SK-N-MC (cell line): Measurements from ENCODE around the gene CFAP161.
"Not testable (repeated sequence)": the region's sequence is repeated elsewhere in the genome, so short reads cannot be mapped to it uniquely, and the experiment has no call there.

Experiments used
- DNase-seq: peaks from one replicate; pipeline ENCODE4 v3.0.0-alpha.2; 2011; ENCODE audit warnings: low read depth, low spot score
- H3K27ac ChIP-seq: fragments of 200-600 bp; sonication (generic); 2 replicates; pipeline ENCODE4 v1.5.1; 2016; ENCODE audit warnings: mixed run types
- H3K36me3 ChIP-seq: fragments of 200-600 bp; sonication (generic); 2 replicates; pipeline ENCODE4 v1.6.1; 2017; ENCODE audit warnings: antibody characterized with exemption, low read length, mixed read lengths; ENCODE audit not compliant: insufficient read depth
- H3K4me3 ChIP-seq: fragments of 200-600 bp; sonication (generic); 2 replicates; pipeline ENCODE4 v1.5.1; 2016
- H3K9ac ChIP-seq: fragments of 200-600 bp; sonication (generic); 2 replicates; pipeline ENCODE4 v1.8.0; 2017; ENCODE audit warnings: mixed run types, mixed read lengths; ENCODE audit not compliant: insufficient read length
- H3K9me3 ChIP-seq: fragments of 200-600 bp; sonication (generic); 2 replicates; pipeline ENCODE4 v1.6.1; 2017; ENCODE audit warnings: low read depth, mild to moderate bottlenecking, antibody characterized with exemption, low read length, moderate library complexity, mixed read lengths
- EZH2 ChIP-seq: fragments of 200-600 bp; sonication (generic); IDR thresholded peaks from one replicate; pipeline ENCODE4 v1.6.1; 2017; ENCODE audit warnings: antibody characterized with exemption
- FOXP2 ChIP-seq: optimal IDR thresholded peaks from 2 replicates; pipeline ENCODE3; 2011; ENCODE audit warnings: mild to moderate bottlenecking, moderate library complexity; ENCODE audit not compliant: insufficient read depth; ENCODE audit errors: extremely low read length, control extremely low read depth
- POLR2AphosphoS5 ChIP-seq: IDR thresholded peaks from 2 replicates; pipeline ENCODE4 v1.6.1; 2012; ENCODE audit warnings: mild to moderate bottlenecking, low read depth, low read length, borderline replicate concordance

CFAP161 gene

DNA sequence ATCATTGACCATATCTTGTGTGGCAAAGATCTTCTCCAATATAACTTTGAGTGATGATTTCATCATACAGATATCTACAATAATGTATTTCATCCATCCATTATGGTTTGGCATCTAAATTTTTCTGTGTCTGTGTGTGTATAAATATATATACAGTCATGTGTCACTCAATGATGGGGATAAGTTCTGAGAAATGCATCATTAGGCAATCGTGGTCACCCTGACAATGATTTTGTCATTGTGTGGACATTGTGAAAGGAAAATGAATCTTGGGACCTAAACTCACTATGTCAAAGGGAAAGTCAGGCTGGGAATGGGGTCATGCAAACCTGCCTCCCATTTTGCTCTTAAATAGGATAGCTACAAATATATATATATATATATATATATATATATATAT lies 12.4 kb downstream of the CFAP161 start:
- Histone ChIP-seq H3K27ac (no peak overlapping the region), H3K36me3 (no peaks in the 10 kb centered on the region), H3K4me3 (no peak overlapping the region), H3K9ac (no peak overlapping the region), H3K9me3 (no peaks in the 10 kb centered on the region)
- no peak for TF ChIP-seq FOXP2
- TF ChIP-seq POLR2AphosphoS5: no peak
- no peak for TF ChIP-seq EZH2
- DNase-seq: no peak

GRCh38 chr15:81151389-81151788 lies 17.3 kb downstream of the CFAP161 start:
- Histone ChIP-seq H3K36me3 (no peaks in the 10 kb centered on the region), H3K9ac (no peak overlapping the region), H3K4me3 (no peak overlapping the region), H3K27ac (no peak overlapping the region), H3K9me3 (no peaks in the 10 kb centered on the region)
- DNase-seq: no peak
- TF ChIP-seq EZH2 (no peak), POLR2AphosphoS5 (no peak), FOXP2 (no peak)

DNA sequence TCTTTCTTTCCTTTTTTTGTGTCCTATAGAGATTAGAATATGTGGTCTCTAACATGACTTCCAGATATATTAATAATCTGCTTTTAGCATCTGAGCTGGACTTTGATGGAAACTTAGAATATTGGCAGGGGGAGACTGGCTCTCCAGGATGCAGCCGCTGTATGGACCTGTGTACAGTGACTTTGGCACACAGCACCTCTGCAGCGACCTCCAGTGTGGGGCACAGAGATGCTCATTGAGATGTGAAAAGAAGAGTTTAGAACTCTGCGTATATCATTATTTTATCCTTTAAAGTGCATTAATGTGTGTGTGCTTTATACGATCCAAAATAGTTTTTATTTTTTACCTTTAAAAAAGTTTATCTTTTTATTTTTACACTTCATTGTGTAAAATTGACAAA lies 18.3 kb downstream of the CFAP161 start:
- no peak for DNase-seq
- Histone ChIP-seq H3K9me3 (no peaks in the 10 kb centered on the region), H3K36me3 (no peaks in the 10 kb centered on the region), H3K9ac (no peak overlapping the region), H3K27ac (no peak overlapping the region), H3K4me3 (no peak overlapping the region)
- no peak for TF ChIP-seq FOXP2

GRCh38 chr15:81152799-81153198 lies 18.7 kb downstream of the CFAP161 start:
- H3K4me3 ChIP-seq: no peak overlapping the region
- H3K9ac ChIP-seq: no peak overlapping the region
- H3K27ac ChIP-seq: no peak overlapping the region
- DNase-seq: no peak
- H3K9me3 ChIP-seq: no peaks in the 10 kb centered on the region
- TF ChIP-seq EZH2: no peak
- no peak for TF ChIP-seq POLR2AphosphoS5
- no peak for TF ChIP-seq FOXP2
- no peaks in the 10 kb centered on the region for H3K36me3 ChIP-seq

- Histone ChIP-seq H3K4me3 (no peak overlapping the region), H3K36me3 (no peaks in the 10 kb centered on the region), H3K27ac (no peak overlapping the region), H3K9me3 (no peaks in the 10 kb centered on the region), H3K9ac (no peak overlapping the region)
- TF ChIP-seq FOXP2 (no peak), EZH2 (no peak), POLR2AphosphoS5 (no peak)
- DNase-seq: no peak
Observed at GRCh38 chr15:81155375-81156218, 21.5 kb downstream of the CFAP161 start.

GRCh38 chr15:81156324-81156723 lies 22.3 kb downstream of the CFAP161 start:
- Histone ChIP-seq H3K36me3 (no peaks in the 10 kb centered on the region), H3K27ac (no peak overlapping the region), H3K9ac (no peak overlapping the region), H3K9me3 (no peaks in the 10 kb centered on the region), H3K4me3 (no peak overlapping the region)
- DNase-seq: no peak
- TF ChIP-seq POLR2AphosphoS5 (no peak), FOXP2 (no peak), EZH2 (no peak)

DNA sequence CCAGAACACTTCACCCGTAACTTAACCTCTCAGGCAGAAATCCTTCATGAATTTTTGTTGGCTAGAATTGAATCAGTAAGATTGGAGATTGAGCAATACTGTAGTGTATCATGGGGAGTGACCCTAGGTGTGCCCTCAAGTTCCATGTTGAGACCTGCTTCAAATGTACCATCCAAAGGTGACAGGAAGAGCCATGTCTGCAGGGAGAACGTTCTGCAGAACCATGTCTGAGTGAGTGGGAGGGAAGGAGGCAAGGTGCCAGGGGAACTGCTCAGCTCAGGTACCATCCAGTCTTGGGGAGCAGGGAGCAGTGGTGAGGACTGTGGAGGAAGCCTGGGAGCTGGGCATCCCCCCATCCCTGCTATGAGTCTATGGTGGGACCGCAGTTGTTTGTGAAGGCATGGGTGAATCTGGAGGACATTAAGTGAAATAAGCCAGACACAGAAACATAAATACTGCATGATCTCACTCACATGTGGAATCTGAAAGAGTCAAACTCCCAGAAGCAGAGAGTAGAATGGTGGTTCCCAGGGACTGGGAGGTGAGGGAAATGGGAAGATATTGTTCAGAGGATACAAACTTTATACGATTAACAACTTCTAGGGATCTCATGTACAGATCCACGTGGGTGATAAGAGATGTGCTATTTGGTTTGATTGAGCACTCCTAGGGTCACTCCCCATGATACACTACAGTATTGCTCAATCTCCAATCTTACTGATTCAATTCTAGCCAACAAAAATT lies 23.3 kb downstream of the CFAP161 start:
- Histone ChIP-seq H3K27ac (no peak overlapping the region), H3K36me3 (no peaks in the 10 kb centered on the region), H3K9ac (no peak overlapping the region), H3K4me3 (no peak overlapping the region), H3K9me3 (no peaks in the 10 kb centered on the region)
- TF ChIP-seq FOXP2 (no peak), EZH2 (no peak), POLR2AphosphoS5 (no peak)
- DNase-seq: no peak

DNA sequence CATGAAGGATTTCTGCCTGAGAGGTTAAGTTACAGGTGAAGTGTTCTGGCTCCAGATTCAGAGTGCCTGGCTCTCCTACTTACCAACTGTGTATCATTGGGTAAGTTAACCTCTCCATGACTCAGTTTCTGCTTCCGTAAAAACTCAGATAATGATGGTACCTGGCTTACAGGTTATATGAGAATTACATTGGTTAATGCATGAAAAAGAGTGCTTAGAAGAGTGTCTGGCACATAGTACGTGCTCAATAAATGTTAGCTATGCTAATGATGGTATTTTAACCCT lies 23.8 kb downstream of the CFAP161 start:
- no peaks in the 10 kb centered on the region for H3K36me3 ChIP-seq
- TF ChIP-seq EZH2 (no peak), POLR2AphosphoS5 (no peak), FOXP2 (no peak)

DNA sequence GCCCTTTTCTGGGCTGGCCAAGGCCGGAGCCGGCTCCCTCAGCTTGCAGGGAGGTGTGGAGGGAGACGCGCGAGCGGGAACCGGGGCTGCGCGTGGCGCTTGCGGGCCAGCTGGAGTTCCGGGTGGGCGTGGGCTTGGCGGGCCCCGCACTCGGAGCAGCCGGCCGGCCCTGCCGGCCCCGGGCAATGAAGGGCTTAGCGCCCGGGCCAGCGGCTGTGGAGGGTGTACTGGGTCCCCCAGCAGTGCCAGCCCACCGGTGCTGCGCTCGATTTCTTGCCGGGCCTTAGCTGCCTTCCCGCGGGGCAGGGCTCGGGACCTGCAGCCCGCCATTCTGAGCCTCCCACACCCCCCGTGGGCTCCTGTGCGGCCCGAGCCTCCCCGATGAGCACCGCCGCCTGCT lies 24.5 kb downstream of the CFAP161 start:
- H3K27ac ChIP-seq, H3K9ac ChIP-seq, DNase-seq, H3K9me3 ChIP-seq, H3K4me3 ChIP-seq, H3K36me3 ChIP-seq: not testable (repeated sequence)

More for the DNA sequence above, 23.8 kb downstream of the CFAP161 start:
- no peak overlapping the region for H3K9ac ChIP-seq
- no peaks in the 10 kb centered on the region for H3K9me3 ChIP-seq
- H3K27ac ChIP-seq: no peak overlapping the region
- no peak overlapping the region for H3K4me3 ChIP-seq
- no peak for DNase-seq
